ENCODE measurements around the gene MOCS1.

Gene MOCS1

DNA sequence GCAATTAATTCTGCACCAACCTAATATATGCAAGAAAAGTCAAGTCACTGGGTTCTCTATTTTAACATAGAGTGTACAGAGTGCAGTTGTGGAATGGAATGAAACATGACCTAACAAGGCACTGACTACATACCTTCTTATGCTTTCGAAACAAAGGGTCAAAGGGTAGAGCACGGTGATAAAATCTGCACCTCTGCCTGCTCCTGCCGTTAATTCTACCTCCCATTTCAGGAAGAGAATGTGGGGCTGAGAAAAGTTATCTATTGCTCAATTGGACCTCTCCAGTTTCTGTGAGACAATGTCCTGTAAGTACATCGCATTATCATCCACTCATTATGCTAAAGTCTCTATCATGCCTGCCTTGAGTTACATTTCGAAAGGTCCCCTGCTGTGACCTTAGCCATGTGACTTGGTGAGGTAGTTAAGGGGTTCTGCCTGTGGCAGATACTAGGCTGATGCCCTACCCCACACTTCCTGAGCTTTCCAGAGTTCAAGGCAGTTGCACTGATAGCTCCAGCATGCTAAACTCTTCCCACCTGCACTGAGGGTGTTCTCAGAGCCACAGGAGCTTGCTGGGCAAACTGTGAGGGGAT is 14.0 kb upstream of the MOCS1 start:
- DNase-seq (ENCODE audit: low read depth): no peak

DNA sequence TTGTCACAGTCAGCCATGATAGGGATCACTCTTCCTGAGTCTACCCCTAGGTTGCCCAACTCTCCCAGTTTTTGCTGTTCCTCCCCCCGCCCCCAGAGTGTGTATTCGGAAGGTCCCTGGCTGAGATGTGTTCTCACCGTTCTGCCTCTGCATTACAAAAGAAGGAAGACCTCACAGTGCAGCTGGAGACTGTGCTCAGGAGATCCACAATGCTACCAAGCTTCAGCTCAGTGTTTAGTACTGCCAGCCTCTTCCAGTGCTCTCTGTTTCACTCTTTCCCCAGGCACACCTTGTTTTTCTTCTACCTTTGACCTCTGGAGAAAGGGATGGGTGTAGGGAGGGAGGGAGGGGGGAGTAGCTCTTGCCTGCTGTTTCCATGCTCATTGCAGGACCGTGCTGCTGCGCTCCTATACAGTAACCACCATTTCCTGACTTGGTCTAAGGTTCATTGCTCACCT is 13.4 kb upstream of the MOCS1 start:
- no peak for DNase-seq (ENCODE audit: low read depth)

DNA sequence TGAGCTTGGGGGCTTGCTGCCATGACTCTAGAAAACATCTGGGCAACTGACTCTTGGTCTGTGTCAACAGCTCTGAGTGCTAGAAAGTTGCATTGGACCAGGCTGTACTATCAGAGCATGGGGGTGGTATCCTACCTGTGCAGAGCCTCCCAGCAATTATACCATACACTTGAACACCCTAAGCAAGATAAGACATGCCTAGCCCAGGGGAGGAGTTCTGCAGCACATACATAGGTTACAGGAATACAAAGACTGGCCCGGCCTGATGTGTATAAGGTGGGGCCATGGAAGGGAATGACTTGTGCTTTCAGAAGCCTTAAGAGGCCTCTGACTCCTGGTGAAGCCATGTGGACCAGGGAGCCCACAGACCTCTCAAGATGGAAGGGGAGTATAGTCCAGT is 11.4 kb upstream of the MOCS1 start:
- no peak for DNase-seq (ENCODE audit: low read depth)

DNA sequence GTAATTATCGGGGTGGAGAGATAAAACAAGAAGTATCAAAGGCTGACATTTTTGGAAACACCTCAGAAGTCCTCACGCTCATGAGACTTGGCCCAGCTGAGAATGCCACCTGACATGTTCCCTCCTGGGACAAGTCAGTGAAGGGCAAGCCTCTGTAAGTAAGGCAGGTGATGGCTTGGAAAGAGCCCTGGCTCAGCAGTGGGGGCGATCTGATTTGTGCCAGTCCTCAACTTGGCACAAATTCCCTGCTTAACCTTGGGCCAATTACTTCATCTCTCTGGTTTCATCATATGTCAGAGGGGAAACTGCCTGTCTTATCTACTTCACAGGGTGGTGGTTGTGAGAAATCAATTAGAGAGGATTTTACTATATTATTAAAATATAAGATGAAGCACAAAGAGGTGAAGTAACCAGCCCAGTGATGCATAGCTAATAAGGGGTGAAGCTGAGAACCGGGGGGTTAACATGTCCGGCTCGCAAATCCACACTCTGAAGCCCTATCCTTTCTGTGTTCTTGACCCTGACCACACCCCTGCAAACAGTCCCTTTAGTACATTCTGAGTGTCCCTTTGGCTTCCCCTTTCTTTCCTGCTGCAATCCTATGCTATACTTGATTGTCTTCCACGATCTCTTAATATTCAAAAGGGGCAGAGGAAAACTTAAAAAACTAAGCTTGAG is 8.8 kb upstream of the MOCS1 start:
- no peak for DNase-seq (ENCODE audit: low read depth)

DNA sequence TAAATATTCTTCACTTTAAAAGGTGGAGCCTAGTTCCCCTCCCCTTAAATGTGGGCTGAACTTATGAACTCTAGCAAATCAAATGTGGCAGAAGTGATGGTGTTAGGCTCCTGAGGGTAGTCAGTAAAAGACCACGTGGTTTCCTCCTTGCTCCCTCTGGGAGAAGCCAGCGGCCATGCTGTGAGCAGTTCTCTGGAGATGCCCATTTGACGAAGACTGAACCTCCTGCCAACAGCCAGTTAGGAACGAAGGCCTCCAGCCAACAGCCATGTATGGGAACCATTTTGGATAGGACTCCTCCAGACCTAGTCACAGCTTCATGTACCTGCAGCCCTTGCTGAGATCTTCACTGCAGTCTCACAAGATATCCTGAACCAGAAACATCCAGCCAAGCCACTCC is 7.6 kb upstream of the MOCS1 start:
- no peak for DNase-seq (ENCODE audit: low read depth)

DNA sequence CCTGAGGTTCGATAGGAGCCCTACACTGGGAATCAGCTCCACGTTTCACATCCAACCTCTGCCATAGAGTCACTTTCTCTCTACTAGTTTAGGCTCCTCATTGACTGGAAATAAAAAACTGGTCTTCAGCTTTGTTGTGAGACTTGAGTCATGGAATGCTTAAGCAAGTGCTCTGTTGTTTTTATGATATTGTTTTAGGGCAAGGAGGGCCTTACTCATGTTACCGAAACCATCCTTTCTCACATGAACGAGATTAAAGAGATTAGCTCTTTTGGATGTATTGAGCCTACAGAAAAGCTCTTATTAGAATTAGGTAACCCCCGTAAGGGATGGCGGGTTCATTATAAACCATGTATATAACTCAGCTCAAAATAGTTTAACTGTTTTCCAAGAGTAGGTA is 6.9 kb upstream of the MOCS1 start:
- DNase-seq (ENCODE audit: low read depth): no peak

DNA sequence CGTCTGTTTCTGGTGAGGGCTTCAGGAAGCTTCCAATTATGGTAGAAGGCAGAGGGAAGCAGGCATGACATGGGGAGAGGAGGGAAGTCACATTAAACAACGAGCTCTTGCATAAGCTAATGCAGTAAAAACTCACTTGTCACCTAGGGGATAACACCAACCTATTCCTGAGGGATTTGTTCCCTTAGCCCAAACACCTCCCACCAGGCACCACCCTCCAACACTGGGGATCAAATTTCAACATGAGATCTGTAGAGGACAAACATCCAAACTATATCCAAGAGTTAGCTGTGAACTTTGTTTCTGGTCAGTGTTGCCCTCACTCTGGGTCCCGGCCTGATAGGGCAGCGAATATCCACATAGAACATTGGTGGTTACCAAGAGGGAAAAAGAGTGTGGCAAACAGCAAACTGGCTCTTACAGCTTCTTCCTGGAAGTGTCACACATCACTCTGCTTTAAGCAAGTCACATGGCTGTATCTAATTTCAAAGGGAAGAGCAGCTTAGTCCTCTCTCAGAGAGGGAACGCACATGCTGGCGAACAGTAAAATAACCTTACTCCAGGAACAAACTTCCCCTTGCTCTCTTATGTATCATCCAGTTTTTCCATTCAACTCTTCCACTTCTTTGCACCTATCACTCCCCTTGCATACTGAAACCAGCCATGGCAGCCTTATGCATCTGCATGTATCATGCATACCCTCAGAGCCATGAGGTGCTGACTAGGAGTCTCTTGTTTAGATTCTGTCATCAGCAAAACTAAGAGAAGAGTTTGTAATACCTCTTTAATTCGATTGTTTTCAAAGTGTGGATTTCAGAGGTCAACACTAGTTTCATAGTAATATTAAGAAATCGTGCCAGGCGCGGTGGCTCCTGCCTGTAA is 4.8 kb upstream of the MOCS1 start:
- no peak for DNase-seq (ENCODE audit: low read depth)

DNA sequence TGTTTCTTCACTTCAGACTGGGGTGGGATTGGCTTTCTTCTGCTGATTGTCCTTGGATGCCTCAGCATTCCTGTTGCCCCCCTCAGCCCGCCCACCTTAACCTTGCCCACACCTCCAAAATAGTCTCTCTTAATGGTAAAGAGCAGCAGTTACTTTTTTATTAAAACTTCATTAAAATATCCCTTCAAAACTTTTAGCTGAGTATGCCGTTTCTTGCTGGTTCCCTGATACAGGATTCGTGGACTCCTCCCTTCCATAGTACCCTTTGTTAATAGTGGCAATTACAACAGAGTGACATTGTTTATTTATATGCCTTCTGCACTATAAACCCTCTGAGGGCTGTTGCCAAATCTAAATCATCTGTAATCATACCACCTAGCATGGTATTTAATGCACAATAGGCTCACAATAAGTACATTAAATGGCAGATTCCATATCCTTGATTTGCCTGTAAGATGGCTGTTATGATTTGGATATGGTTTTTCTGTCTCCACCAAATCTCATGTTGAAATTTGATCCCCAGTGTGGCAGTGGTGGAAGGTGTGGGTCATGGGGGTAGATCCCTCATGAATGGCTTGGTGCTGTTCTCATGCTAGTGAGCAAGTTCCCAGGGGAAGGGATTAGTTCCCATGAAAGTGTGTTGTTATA is 3.5 kb upstream of the MOCS1 start:
- DNase-seq (ENCODE audit: low read depth): no peak

DNA sequence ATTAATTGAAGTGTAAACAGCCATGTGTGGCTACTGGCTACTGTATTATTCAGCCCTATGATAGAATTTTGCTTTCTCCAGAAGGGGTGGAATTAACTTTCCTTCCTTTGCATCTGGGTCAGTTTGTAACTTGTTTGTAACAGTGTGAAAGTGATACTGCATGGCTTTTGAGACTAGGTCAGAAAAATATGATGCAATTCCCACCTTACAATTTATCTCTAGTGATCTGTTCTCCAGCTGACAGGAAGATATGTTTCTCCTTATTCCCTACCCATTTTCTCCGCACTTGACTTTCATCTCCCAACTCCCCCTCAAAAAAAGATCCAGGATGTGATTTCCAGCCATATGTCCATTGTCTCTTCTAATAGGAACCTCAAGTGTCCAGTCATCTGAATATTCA is 2.6 kb upstream of the MOCS1 start:
- no peak for DNase-seq (ENCODE audit: low read depth)

DNA sequence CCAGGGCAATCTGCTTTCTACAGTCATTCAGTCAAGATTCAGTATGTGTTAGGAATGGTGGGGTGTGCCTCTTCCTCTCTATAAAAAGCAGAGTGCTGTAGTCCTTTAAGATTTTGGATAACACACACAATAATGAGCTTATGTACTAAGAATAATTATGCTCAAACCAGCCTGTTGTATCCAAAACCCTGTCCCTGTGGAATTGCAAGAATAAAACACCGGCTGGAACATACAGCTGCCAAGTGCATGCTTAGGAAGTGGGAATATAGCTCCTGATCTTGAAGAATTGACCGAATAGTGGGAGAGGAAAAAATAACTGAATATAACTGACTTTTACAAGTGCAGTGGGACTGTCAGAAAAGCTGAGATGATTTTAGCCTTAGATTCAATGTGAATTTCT is 979 bp upstream of the MOCS1 start:
- DNase-seq (ENCODE audit: low read depth): no peak

DNA sequence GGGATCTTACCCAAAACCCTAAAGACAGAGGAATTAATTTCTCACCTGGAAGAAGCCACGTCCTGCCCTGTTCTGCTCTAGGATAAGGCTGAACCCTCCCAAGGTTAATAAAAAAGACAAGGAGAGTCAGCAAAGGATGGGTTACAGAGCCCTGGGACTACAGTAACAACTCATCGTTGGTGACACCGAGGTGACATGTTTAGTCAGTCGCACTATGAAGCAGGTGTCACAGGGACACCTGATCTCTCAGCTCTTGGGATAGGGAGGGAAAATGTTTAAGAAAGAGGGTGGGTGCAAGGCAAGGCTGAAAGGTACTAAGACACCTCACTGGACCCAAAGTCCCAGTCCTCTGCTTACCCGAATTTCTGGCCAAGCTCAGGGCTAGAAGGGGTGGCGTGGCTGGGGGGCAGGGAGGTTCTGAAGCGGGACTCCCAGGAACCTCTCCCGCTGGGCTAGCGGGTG is 562 bp downstream of the MOCS1 start:
- no peak for DNase-seq (ENCODE audit: low read depth)

DNA sequence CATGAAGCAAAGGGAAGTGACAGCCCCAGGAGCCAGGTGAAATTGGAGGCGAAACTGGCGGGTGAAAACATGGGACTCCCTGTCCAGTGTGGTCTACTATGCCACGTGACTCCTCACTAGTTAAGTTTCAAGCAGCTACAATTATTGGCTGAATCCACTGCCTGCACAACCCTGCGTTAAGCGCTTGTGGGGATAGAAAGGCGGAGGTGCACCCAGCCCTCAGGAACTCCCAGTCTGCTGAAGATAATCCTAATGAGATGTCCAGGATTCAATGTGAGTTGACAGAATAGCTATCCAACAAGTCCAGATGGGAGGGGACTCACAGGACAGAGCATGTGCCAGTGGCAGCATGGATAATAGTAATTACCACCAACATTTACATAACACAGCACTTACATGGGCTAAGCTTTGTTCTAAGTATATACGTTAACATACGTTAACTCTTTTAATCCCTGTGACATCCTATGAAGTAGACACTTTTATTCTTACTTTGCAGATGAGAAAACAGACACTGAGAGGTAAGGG is 1.8 kb downstream of the MOCS1 start:
- no peak for DNase-seq (ENCODE audit: low read depth)

DNA sequence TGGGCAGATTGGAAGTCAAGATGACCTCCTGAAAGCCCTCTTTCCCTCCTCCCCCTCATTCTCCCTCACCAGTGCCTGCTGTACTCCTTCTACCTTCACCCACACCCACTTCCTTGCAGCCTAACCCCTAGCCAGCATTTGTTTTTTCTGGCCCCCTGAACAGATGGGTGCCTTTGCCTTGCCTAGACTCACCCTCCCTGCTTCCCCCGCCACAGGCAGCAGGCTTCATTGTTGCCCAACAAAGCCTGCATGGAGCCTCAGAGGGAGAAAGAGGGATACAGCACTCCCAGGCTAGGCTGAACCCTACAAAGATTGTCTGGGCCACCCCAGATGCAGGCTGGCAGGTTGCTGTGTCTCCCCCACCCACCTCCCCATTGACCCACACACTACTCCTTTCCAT is 2.7 kb downstream of the MOCS1 start:
- DNase-seq (ENCODE audit: low read depth): no peak

DNA sequence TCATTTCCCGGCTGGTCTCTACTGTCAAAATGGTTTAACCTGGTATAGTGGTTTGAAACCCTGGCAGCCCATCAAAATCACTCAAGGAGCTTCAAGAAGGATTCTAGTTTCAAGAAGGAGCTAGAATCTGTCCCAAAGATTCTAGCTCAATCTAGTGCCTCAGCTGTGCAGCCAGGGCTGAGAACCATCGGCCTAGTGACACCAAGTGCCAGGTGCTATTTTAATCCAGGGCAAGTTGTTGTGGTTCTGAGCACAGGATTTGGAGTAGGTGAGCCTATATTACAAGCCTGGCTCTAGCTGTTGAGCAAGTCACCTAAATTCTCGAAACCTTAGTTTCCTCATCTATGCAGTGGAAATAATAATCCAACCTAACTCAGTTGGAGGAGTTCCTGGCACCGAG is 3.7 kb downstream of the MOCS1 start:
- DNase-seq (ENCODE audit: low read depth): no peak

DNA sequence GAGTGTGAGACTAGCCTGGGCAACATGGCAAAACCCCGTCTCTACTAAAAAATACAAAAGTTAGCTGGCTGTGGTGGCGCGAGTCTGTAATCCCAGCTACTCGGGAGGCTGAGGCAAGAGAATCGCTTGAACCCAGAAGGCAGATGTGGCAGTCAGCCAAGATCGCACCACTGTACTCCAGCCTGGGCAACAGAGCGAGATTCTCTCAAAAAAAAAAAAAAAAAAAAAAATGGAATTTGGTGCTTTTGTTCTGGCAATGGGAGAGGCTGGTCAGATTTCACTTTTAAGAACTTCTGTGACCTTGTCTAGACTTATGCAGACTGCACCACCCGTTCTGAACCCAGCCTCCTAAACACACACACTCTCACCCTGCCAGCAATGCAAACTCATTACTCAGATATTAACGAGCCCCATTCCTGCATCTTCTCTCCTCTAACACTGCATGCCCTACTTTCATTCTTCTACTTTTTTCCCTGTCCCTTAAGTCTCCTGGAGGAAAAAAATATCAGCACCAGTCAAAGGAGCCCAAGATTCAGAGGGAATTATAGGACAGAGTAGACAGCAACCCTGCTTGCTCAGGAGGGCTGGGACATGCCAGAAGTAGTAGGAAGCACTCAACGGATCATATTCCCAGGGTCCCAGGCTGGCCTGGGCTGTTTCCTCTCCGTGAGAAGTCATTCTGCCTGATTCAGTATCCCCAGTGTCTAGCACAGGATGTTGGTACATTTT is 4.4 kb downstream of the MOCS1 start:
- no peak for DNase-seq (ENCODE audit: low read depth)

DNA sequence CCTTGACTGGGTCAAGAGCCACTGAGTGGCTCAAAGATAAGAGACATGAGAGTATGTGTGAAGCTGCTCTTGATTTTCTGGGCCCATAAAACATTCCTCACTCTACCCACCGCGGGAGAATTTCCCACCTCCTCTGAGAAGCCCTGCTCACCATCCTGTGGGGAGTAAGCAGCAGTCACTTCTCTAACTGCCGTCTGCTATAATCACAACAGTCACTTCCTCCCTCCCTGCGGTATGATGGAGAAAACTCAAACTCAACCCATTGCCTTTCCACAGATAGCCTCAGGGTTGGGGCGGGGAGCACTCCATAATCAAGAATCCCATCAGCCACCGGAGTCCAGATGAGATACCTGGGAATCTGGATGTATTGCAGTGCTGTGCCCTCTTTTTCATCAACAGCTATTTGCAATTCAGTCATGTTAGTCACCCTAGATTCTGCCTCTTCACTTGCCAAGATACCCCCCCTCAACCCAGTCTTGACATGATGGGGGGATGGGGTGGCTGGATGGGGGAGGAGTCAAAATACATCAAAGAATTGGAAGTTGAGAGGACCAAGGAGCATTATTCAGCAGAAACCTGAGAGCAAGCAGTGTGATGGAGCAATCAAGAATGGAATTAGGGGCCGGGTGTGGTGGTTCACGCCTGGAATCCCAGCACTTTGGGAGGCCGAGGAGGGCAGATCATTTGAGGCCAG is 5.1 kb downstream of the MOCS1 start:
- DNase-seq (ENCODE audit: low read depth): no peak

DNA sequence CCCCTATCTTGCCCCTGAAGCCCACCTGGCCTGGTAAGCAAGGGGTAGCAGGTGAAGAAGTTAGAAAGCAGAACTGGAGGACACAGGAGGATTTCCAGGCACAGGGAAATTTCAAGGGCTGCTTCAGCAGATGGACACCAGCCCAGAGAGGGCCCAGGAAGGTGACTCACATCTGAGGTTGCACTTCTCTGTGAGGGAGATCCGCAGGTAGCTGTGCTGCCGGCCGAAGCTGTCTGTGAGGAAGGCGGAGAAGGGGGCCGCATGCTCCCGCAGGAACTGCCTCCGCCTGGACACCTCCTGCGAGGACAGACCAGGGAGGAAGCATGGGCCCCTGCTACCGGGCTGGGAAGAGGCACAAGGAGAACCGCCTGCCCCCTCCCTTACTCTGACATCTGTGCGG is 7.1 kb downstream of the MOCS1 start:
- no peak for DNase-seq (ENCODE audit: low read depth)

DNA sequence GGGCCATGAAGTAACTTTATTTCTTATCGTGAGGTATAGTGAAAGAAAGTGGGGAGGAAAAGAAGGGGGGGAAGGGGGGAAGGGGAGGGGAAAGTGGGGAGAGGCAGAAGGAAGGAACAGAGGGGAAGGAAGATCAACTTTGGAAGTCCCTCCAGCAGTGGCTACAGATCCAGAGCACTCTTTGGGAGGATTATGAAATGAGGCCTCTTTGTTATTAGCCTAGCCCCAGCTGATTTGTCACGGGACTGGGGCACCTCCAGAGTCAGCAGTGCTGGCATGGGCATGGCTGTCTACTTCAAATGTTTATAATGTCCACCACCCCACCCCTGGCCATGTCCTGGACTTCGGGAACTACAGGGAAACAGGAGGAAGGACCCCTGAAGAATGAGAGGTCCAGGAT is 7.6 kb downstream of the MOCS1 start:
- DNase-seq (ENCODE audit: low read depth): no peak

DNA sequence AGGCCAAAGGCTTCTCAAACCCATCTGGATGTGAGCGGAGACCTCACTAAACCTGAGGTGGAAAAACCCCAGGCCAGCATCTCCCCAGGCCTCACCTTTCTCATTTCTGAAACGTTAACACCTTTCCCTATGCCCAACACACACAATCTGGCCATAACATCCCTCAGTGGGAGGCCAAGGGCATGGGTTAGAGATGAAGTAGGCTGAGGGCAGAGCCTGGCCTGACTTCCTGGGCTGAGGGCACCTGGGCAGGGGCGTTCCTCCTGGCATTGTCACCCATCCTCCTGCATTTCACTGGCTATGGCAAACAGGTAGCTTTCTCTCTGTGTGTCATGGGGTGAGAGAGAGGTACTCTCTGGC is 8.4 kb downstream of the MOCS1 start:
- DNase-seq (ENCODE audit: low read depth): no peak

DNA sequence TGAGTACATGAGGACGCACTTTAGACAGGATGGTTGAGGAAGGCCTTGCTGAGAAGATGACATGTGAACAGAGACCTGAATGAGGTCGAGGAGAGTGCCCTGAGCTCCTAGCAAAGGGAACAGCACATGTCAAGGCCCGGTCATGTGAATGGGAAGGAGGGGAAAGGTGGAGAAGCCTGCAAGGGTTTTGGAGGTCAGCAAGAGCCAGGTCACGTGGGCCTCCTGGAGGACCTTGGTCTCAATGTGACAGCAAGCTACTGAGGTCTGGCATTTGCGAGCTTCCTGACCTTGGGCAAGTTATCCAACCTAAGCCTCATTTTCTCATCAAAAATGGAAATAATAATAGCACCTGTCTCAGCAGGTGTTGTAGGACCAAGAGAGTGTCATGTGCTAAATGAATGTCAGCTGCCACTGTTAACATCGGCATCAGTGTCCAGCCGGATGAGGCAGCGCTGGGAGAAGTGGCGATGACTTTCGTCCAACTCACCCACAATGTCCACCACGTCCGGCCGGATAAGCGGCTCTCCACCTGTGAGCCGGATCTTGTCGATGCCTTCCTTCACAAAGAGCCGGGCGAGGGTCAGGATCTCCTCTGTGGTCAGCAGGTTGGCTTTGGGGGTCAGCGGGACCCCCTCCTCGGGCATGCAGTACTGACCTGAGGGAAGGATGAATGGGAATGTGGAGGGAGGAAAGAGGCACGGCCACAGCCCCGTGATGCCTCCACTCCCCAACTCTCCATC is 8.9 kb downstream of the MOCS1 start:
- DNase-seq (ENCODE audit: low read depth): no peak
